ENCODE data around the gene SCAND1. TPM values are rescaled to one million over a fixed set of nuclear protein-coding genes. Genes with fewer than 3 reads are reported as not detected.

SCAND1 gene
- total RNA-seq, 1 donor from 2014 or later = 119 TPM

DNA sequence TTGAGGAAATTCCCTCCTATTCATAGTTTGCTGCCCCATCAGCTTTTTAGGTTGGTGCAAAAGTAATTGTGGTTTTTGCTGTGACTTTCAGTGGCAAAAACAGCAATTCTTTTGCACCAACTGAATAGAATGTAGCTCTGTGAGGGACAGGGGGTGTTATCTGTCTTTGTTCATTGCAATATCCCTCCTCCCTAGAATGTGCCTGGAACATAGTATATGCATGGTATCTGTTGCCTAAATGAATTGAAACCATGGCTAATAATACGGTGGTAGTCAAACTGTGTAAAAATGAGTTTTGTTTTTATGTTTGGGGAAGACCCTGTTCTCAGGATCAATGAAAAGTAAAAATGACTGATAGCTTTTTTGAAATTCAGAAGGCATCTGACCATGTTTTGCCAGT lies 45.1 kb downstream of the SCAND1 start:
- TF ChIP-seq, protein P1, sequence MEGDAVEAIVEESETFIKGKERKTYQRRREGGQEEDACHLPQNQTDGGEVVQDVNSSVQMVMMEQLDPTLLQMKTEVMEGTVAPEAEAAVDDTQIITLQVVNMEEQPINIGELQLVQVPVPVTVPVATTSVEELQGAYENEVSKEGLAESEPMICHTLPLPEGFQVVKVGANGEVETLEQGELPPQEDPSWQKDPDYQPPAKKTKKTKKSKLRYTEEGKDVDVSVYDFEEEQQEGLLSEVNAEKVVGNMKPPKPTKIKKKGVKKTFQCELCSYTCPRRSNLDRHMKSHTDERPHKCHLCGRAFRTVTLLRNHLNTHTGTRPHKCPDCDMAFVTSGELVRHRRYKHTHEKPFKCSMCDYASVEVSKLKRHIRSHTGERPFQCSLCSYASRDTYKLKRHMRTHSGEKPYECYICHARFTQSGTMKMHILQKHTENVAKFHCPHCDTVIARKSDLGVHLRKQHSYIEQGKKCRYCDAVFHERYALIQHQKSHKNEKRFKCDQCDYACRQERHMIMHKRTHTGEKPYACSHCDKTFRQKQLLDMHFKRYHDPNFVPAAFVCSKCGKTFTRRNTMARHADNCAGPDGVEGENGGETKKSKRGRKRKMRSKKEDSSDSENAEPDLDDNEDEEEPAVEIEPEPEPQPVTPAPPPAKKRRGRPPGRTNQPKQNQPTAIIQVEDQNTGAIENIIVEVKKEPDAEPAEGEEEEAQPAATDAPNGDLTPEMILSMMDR (IDR thresholded peaks at IDR 0.05; ENCODE audit: insufficient read depth, low read length, poor library complexity, severe bottlenecking) = no peak
- no peak for DNase-seq (ENCODE audit: low read depth)
- Histone ChIP-seq H3K36me3 (ENCODE audit: control insufficient read depth, insufficient read depth, low read length) (no peaks in the 10 kb centered on the region), H3K4me3 (ENCODE audit: low read depth, low read length) (no peak overlapping the region), H3K27me3 (ENCODE audit: control insufficient read depth, insufficient read depth, low read length) (no peaks in the 10 kb centered on the region)

DNA sequence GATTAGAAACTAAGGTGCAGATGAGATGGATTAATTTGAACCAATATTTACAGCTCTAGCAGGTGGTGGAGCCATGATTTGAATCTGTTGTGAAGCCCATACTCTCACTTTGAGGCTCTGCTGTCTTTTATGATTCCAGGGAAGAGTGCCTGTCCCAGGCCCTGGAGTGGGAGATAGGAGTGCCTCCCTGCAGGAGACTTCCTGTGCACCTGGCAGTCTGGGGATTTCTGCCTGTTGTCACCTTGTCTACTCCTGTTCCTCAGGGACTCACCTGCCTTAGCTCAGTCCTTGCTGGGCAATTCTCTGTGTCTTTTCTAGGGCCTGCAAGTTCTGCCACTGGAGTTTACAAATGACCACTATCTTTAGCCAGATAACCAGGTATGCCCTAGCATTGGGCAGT lies 46.3 kb downstream of the SCAND1 start:
- H3K4me3 ChIP-seq (ENCODE audit: low read depth, low read length) = no peak overlapping the region
- TF ChIP-seq, protein P1 (IDR thresholded peaks at IDR 0.05; ENCODE audit: insufficient read depth, low read length, poor library complexity, severe bottlenecking) = no peak
- no peaks in the 10 kb centered on the region for H3K27me3 ChIP-seq (ENCODE audit: control insufficient read depth, insufficient read depth, low read length)
- no peak for DNase-seq (ENCODE audit: low read depth)
- H3K36me3 ChIP-seq (ENCODE audit: control insufficient read depth, insufficient read depth, low read length) = no peaks in the 10 kb centered on the region

DNA sequence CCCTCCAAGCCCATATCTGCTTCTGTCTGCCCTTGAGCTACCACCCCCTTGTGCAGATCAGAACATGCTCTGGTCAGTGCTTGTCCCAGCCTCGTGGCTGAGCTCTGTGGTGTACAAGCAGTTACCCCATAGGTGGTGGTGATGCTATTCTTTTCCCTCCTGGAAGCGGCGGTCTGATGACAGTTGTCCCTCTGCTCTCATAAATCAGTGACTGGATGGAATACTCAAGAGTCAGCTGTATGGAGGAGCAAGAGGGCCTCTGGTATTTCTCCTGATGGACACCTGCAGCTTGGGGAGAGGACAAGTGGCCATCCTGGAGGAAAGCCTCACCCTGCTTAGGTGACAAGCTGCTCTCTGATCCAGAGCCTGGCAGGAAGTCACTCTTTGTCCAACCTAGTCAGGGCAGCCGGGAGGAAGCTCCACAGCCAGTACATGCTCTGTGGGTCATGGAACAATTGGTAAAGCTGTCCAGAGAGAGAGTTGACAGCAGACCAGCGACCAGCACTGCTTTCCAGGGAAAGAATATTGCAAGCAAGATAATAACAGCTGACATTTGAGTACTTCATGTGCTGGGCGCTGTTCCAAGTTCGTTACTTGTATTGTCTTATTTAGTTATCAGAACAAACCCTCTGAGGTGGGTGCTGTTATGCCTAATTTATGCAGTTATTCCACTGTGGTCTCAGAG lies 47.1 kb downstream of the SCAND1 start:
- DNase-seq (ENCODE audit: low read depth) = no peak
- H3K4me3 ChIP-seq (ENCODE audit: low read depth, low read length) = no peak overlapping the region
- no peaks in the 10 kb centered on the region for H3K36me3 ChIP-seq (ENCODE audit: control insufficient read depth, insufficient read depth, low read length)

DNA sequence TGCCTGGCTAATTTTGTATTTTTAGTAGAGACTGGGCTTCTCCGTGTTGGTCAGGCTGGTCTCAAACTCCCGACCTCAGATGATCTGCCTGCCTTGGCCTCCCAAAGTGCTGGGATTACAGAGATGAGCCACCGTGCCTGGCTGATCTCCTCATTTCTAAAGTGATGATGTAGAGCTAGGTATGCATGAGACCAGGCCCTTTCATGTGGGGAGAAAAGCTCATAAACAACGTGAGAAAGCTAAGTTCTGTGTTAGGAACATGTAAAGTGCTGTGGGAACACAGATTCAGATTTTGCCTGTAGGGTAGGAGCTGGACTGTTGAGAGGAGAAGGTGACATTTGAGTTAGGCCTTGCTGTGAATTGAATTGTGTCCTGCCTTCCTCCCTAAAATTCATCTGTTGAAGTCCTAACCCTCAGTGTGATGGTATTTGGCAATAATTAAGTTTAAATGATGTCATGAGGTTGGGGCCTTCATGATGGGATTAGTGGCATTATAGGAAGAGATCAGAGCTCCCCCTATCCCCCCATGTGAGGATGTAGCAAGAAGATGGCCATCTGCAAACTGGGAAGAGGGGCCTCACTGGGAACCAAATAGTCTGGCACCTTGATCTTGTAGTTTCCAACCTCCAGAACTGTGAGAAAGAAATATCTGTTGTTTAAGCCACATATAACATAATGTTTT lies 49.2 kb downstream of the SCAND1 start:
- no peaks in the 10 kb centered on the region for H3K27me3 ChIP-seq (ENCODE audit: control insufficient read depth, insufficient read depth, low read length)
- no peaks in the 10 kb centered on the region for H3K36me3 ChIP-seq (ENCODE audit: control insufficient read depth, insufficient read depth, low read length)
- no peak for DNase-seq (ENCODE audit: low read depth)
- TF ChIP-seq, protein P1 (IDR thresholded peaks at IDR 0.05; ENCODE audit: insufficient read depth, low read length, poor library complexity, severe bottlenecking) = no peak
- H3K4me3 ChIP-seq (ENCODE audit: low read depth, low read length) = no peak overlapping the region

More for the DNA sequence above, 47.1 kb downstream of the SCAND1 start:
- H3K27me3 ChIP-seq (ENCODE audit: control insufficient read depth, insufficient read depth, low read length) = no peaks in the 10 kb centered on the region
- TF ChIP-seq, protein P1 (IDR thresholded peaks at IDR 0.05; ENCODE audit: insufficient read depth, low read length, poor library complexity, severe bottlenecking) = no peak

DNA sequence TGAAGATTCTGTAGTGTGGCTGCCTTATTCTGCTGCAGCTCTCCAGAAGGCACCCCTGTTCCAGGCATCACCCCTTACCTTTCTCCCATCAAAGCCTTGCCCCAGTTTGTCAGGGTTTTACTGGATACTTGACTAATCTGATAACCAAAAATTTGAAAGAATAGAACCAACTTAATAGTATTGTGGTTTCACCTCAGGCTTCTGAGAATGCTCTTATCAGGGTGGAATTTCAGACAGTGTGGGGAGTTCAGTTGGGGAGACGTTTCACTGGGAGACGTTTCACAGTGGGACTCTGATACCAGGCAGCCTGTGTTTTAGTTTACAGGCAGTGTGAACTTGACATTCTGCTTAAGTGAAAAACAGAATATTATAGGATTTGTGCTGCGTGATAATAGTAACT lies 50.5 kb downstream of the SCAND1 start:
- no peak overlapping the region for H3K4me3 ChIP-seq (ENCODE audit: low read depth, low read length)
- no peaks in the 10 kb centered on the region for H3K27me3 ChIP-seq (ENCODE audit: control insufficient read depth, insufficient read depth, low read length)
- H3K36me3 ChIP-seq (ENCODE audit: control insufficient read depth, insufficient read depth, low read length) = no peaks in the 10 kb centered on the region
- DNase-seq (ENCODE audit: low read depth) = no peak
- TF ChIP-seq, protein P1 (IDR thresholded peaks at IDR 0.05; ENCODE audit: insufficient read depth, low read length, poor library complexity, severe bottlenecking) = no peak

Other genes starting within 250 kb of the SCAND1 start
- gene RBM39, start 212.2 kb downstream of the SCAND1 start, total RNA-seq = 204 and 224 TPM in 2 replicates
- gene PHF20, start 182.5 kb downstream of the SCAND1 start, total RNA-seq = 34.5 and 39.0 TPM in 2 replicates
- gene CNBD2, start 14.1 kb upstream of the SCAND1 start, total RNA-seq = 3.3 and 5.6 TPM in 2 replicates
- gene EPB41L1, start 200.2 kb upstream of the SCAND1 start, total RNA-seq = 25.0 and 28.0 TPM in 2 replicates